Thyroid gland (tissue), 4 donors: Measurements from ENCODE around the gene TAB2.

Experiments used
- POLR2A ChIP-seq, 2 donors: fragments of 450-650 bp; IDR thresholded peaks; one replicate each; pipeline ENCODE4 v1.6.1; 2017; ENCODE audit warnings: antibody characterized with exemption in 2 of 2, mild to moderate bottlenecking in 2 of 2, moderate library complexity in 1 of 2
- TF ChIP-seq, protein P1 (sequence below), 6 experiments: fragments of 200-600 bp in 3 of 6; fragments of 450-650 bp in 3 of 6; sonication (generic) in 3 of 6; IDR thresholded peaks; one replicate each; pipeline ENCODE4 v1.5.1; 2016 to 2019; ENCODE audit warnings: antibody characterized with exemption in 6 of 6, mild to moderate bottlenecking in 2 of 6, inconsistent platforms in 1 of 6, moderate library complexity in 1 of 6

DNA sequence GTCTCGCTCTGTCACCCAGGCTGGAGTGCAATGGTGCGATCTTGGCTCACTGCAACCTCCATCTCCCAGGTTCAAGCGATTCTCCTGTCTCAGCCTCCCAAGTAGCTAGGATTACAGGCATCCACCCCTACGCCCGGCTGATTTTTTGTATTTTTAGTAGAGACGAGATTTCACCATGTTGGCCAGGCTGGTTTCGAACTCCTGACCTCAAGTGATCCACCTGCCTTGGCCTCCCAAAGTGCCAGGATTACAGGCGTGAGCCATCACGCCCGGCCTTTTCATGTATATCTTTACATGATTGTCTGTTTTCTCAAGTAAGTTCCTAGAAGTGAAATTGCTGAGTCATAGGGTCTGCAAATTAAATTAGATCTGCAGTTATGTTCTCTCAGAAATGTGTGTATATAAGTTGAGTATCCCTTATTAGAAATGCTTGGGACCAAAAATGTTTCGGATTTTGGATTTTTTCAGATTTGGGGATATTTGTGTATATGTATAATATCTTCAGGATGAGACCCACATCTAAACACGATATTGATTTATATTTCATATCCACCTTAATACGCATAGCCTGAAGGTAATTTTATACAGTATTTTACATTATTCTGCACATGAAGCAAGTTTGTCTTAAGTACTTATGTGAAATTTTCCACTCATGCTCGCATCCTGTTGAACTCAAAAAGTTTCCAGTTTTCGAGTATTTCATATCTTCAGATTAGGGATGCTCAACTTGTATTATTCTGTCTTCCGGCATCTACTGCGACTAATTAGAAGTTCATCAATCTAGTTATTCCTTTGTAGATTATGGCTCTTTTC, 40.4 kb downstream of the TAB2 start:
- TF ChIP-seq POLR2A (IDR thresholded peaks at IDR 0.05) = no peak
- TF ChIP-seq, protein P1, sequence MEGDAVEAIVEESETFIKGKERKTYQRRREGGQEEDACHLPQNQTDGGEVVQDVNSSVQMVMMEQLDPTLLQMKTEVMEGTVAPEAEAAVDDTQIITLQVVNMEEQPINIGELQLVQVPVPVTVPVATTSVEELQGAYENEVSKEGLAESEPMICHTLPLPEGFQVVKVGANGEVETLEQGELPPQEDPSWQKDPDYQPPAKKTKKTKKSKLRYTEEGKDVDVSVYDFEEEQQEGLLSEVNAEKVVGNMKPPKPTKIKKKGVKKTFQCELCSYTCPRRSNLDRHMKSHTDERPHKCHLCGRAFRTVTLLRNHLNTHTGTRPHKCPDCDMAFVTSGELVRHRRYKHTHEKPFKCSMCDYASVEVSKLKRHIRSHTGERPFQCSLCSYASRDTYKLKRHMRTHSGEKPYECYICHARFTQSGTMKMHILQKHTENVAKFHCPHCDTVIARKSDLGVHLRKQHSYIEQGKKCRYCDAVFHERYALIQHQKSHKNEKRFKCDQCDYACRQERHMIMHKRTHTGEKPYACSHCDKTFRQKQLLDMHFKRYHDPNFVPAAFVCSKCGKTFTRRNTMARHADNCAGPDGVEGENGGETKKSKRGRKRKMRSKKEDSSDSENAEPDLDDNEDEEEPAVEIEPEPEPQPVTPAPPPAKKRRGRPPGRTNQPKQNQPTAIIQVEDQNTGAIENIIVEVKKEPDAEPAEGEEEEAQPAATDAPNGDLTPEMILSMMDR (IDR thresholded peaks at IDR 0.05) = no peak
